Nucleus accumbens (tissue), 56 donors: ENCODE results near the gene MIPEP.
A peak's percentile ranks its signal among the peaks of the same experiment; 100 is the strongest.
"Not testable (repeated sequence)": the region's sequence is repeated elsewhere in the genome, so short reads cannot be mapped to it uniquely, and the experiment has no call there.

ENCODE experiments used
- DNase-seq, 56 donors: peaks; one replicate each; lab custom pipeline; 2025; lab: John Stamatoyannopoulos, UW

MIPEP gene

DNA sequence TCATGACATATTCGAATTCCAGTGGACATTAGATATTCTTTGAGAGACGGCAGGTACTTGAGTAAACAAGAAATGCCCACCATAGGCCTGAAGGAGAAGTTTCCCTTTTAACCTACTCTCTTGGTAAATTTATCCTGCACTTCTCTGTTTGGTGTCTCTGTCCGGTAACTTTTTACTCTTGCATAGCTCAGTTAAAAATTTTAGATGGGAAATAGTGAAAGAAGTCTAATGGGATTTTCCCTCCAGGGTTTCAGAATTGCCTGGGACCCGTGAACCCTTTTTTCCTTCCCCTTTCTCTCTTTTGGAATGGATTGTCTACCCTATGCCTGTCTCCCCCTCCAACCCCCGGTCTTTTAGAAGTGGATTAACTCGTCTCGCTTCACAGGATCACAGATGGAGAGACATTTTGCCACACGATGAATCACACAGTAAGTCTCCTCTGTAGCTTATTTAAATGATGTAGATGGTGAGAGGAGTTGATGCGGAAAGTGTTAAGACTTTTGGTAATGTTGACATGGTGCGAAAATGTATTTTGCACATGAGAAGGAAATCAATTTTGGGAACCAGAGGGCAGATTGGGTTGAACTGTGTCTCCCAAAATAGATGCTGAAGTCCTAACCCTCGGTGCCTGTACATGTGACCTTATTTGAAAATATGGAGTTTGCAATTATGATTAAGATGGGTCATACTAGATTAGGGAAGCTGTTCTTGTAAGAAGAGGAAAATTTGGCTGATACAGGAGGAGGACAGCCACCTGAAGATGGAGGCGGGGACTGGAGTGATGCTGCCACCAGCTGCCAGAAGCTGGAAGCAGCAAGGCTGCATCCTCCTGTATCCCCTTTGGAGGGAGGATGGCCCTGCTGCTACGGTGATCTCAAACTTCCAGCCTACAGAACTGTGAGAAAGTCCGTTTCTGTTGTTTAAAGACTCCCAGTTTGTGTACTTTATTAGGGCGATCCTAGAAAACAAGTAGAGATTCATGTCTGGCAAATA lies 711 bp upstream of the MIPEP start:
- DNase-seq: peak in 2 of 56 donors; percentile 30 to 49

DNA sequence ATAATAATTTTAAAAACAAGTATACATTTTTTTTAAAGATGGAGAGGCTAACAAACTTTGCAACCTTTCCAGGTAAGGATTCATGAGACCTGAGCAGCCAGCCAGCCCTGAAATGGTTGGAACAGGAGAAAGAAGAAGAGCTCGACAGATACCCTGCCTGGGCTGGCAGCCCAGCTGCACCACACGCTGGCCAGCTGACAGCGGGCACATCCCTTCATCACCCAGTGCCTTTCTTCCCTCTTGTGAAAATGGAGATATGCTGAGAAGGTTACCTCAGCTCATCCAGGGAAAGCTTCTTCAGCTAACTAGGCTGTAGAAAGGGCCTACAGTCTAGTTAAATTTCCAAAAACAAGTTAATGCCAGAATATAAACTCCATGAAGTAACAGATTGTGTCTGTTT lies 4.8 kb downstream of the MIPEP start:
- peak in 6 of 56 donors; percentile 6 to 52 (median 12) for DNase-seq

GRCh38 chr13:23883255-23883654 lies 5.9 kb downstream of the MIPEP start:
- DNase-seq: peak in 1 of 56 donors; percentile 8

GRCh38 chr13:23881402-23881800 lies 7.8 kb downstream of the MIPEP start:
- not testable (repeated sequence) for DNase-seq

GRCh38 chr13:23880493-23881401 lies 8.5 kb downstream of the MIPEP start:
- DNase-seq: not testable (repeated sequence)

GRCh38 chr13:23877286-23877685 lies 11.9 kb downstream of the MIPEP start:
- DNase-seq: no peak

DNA sequence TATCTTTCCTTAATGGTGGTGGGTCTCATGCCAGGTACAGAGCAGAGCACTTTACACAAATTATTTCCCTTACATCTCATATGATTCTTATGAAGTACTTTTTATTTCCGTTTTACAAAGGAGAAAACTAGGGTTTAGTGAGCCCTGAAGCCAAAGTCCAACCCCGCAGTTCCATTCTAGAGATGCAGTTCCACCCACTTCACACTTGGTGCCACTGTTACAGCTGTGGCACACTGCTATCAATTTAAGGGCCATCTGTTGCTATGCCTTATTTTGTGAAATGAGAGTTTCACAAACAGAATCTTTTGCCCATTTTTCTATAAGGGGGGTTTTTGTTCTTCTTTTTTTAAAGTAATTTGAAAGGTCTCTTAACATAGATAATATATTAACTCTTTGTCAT lies 12.9 kb downstream of the MIPEP start:
- peak in 5 of 56 donors; percentile 5 to 22 (median 14) for DNase-seq

- no peak for DNase-seq
Observed at GRCh38 chr13:23871616-23872220, 17.5 kb downstream of the MIPEP start.

- no peak for DNase-seq
Observed at GRCh38 chr13:23870356-23871140, 18.7 kb downstream of the MIPEP start.

DNA sequence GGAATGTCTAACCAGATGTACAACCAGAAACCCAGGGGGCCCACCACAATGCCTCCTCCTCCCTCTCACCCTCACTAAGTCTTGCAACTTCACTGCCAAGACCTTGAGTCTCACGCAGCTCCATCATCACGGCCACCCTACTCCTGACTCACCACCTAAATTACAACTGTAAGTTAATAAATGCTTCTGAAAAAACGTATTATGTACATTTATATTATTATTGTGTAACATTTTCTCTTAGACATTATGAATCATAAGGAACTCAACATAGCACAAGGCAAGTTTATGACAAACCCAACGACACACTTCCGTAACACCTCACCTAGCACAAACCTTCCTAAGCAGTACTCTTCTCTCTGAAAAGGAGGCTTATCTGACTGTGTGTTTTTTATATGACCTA lies 20.7 kb downstream of the MIPEP start:
- no peak for DNase-seq

DNA sequence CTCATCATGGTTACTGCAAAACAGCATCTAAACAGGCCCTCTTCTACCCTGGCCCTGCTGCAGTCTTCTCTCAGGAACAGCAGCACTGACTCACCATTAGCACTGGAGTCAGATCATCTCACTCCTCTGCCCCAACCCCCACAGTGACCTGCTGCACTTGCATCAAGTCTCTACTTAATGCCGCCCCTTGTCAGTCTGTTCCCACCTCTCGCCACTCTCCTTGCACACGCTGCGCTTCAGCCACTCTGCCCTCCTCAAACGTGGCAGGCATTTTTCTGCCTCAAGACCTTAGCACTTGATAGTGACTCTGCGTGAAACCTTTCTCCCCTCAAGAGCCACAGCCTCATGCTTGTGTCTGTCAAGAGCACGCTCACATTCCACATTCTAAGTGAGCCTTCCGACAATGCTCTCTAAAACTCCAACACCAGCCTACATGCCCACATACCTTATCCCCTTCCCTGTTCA lies 22.1 kb downstream of the MIPEP start:
- DNase-seq: no peak

GRCh38 chr13:23866420-23867026 lies 22.7 kb downstream of the MIPEP start:
- DNase-seq: no peak

- no peak for DNase-seq
Observed at GRCh38 chr13:23865906-23866305, 23.3 kb downstream of the MIPEP start.

DNA sequence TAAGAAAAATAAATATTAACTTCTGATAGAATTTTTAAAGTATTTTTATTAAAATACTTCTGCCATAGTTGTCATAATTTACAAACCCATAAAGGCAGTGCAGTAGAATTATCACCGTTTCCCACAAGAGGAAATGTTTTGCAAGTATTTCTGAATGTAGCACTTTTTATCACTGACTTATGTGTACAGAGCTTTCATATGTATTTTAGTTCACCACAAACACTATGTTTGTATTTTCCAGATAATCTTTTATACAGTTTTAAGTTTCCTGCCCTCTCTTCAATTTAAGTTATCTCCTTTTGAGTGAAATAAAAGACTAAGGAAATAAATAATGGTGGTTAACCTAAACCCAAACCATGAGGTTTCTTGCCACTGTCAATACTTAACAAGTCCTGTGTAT lies 24.2 kb downstream of the MIPEP start:
- DNase-seq: no peak

- DNase-seq: no peak
Observed at GRCh38 chr13:23861310-23861709, 27.9 kb downstream of the MIPEP start.

DNA sequence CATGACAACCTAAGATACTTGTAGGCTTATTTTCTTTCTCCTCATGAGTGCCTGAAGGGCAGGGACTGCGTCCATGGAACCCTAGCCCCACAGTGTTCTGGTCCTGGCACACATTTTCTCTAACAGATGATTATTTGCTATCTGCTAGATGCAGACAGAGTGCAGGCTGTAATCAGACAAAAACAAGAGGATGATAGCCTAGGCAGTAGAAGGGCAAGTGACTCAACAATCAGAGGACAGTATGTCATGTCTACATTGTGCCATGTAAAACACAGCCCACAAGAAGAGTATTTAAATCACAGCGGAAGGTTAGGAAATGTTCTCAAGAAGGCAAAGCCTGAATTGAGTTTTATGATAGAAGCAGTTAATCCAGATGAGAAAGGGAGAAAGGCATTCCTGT lies 29.3 kb downstream of the MIPEP start:
- DNase-seq: no peak

- DNase-seq: no peak
Observed at GRCh38 chr13:23859455-23859854, 29.7 kb downstream of the MIPEP start.

DNA sequence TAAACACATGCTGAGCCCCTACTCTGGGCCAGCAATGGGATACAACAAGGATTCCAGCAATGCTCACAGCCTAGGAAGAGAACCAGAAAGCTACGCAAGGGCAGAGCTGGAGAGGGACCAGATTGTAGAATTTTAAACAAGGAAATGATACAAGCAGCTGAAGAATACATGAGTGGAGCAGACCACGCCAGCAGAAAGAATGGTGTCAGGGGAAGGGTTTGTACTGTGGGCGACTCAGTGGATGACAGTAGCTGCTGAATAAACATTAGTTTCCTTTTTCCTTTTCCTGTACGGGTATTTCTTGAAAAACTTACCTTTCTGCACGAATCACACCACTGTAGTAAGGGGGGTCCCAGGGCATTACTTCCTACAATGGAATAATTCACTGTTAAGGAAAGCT lies 30.7 kb downstream of the MIPEP start:
- no peak for DNase-seq

DNA sequence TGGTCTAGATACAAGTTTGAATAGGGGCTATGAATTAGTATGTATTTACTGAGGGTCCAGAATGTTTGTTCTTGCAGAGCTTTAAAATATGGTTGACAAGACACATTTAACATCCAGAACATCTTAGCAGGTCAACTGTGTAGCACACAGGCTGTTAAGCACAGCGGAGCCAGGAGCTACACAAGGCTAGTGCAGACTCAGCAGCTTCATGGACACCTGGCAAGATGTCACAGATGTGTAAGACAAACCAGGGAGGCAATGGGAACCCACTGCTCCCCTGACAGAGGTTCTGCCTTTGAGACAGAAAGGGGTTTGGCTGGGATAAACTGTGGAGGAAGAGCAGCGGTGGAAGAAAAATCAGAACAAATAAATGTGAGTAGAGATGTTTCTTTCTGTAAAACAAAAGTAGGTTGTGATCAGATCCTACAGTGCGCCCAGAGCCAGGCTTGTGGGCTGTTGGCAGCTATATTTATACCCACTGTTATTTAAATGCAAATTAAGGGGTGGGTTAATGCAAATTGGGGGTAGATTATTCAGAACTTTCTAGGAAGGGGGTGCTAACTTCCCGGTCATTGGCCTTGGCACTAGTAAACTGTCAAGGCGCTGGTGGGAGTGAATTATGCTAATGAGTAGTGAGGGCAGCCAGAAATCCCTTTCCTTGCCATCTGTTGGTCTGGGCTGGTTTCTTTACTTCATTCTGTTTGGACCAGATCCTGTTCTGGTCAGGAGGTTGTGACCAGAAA lies 33.0 kb downstream of the MIPEP start:
- DNase-seq: peak in 11 of 56 donors; percentile 4 to 43 (median 28)
